ENCODE data around the gene RIMS3. TPM values are rescaled to one million over a fixed set of nuclear protein-coding genes. Genes with fewer than 3 reads are reported as not detected.

Gene RIMS3
- total and polyA plus RNA-seq, 9 donors: 1.3 to 12.6 (median 4.4) TPM

DNA sequence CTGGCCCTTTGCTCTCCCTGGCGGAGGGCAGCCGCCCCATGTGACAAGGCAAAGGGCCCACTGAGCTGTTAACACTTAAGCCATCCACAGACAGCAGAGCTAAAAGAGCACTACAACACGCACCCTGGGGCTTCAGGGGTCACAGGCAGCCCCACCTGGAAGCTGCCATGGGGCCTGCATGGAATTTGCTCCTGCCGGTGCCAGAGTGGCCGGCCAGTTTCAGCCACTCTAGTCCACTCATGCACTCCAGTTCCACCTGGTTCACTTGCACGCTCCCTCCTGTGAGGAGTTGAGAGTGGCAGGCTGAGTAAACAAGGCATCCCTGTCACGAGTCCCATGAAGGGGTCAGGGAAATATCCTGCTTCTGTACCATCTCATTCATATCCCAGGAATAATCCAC is 55.3 kb downstream of the RIMS3 start:
- no peak for DNase-seq
- no peak overlapping the region for H3K4me3 ChIP-seq
- intact Hi-C loops (cut with DNase I): loop anchor here in 1 of 4 donors (5.0 kb wide), 1 partner anchor 232 kb away; no protein-coding TSS in a partner anchor
- H3K9me3 ChIP-seq: no peaks in the 10 kb centered on the region
- TF ChIP-seq, protein P1, sequence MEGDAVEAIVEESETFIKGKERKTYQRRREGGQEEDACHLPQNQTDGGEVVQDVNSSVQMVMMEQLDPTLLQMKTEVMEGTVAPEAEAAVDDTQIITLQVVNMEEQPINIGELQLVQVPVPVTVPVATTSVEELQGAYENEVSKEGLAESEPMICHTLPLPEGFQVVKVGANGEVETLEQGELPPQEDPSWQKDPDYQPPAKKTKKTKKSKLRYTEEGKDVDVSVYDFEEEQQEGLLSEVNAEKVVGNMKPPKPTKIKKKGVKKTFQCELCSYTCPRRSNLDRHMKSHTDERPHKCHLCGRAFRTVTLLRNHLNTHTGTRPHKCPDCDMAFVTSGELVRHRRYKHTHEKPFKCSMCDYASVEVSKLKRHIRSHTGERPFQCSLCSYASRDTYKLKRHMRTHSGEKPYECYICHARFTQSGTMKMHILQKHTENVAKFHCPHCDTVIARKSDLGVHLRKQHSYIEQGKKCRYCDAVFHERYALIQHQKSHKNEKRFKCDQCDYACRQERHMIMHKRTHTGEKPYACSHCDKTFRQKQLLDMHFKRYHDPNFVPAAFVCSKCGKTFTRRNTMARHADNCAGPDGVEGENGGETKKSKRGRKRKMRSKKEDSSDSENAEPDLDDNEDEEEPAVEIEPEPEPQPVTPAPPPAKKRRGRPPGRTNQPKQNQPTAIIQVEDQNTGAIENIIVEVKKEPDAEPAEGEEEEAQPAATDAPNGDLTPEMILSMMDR (IDR thresholded peaks at IDR 0.05): no peak
- TF ChIP-seq POLR2A (IDR thresholded peaks at IDR 0.05) (no peak), EP300 (IDR thresholded peaks at IDR 0.05) (no peak)
- 78 to 87% (median 86%) methylated on average over 7 of the region's 7 CpGs for WGBS, 3 donors
- H3K36me3 ChIP-seq: no peaks in the 10 kb centered on the region
- no peak overlapping the region for H3K27ac ChIP-seq
- H3K4me1 ChIP-seq (ENCODE audit: insufficient read depth): no peaks in the 10 kb centered on the region
- H3K27me3 ChIP-seq: no peaks in the 10 kb centered on the region

DNA sequence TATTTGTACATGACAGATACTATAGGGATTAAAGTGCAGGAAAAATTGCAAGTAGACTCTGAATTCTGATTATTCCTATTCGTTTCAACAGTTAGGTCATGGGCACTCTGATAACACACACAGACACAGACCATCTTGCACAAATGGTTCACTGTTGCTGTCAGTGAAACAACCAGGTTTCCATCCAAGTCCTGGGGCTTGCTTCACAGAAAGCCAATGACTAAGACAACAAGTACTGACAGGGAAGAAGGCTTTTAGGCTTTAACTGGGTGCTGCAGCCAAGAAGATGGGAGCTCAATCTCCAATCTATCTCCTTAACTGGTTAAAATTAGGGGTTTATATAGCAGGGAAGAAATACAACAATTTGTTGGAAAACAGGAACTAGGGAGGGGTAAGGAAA is 57.6 kb downstream of the RIMS3 start:
- Histone ChIP-seq H3K4me3 (no peak overlapping the region), H3K27me3 (no peaks in the 10 kb centered on the region), H3K36me3 (no peaks in the 10 kb centered on the region), H3K9me3 (no peaks in the 10 kb centered on the region), H3K27ac (no peak overlapping the region), H3K4me1 (ENCODE audit: insufficient read depth) (no peaks in the 10 kb centered on the region)
- WGBS, 3 donors: 15 to 23% (median 19%) methylated on average over 1 of the region's 1 CpG
- TF ChIP-seq POLR2A (IDR thresholded peaks at IDR 0.05): no peak
- intact Hi-C loops (cut with DNase I): loop anchor here in 1 of 4 donors (10.0 kb wide), 1 partner anchor 227 kb away; no protein-coding TSS in a partner anchor
- no peak for DNase-seq

DNA sequence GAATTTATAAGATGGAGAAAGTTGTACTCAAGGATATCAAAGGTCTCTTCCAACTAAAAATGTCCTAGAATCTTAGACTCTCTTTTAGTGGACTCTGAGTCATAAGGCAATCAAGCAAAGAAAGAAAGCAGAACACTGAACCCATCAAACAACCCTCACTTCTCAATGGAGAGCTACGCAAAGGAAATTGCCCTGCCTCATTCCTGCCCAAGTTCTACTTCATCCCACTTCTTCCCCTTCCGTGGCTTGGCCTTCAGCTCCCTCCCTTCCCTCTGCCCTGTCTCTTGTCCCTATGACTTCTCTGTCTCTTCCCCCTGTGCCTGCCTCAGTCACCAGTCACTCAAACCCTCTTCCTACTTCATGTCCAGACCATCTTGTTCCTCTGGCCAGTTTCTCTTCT is 58.5 kb downstream of the RIMS3 start:
- intact Hi-C loops (cut with DNase I): loop anchor here in 1 of 4 donors (10.0 kb wide), 1 partner anchor 228 kb away; no protein-coding TSS in a partner anchor
- 70 to 81% (median 76%) methylated on average over 2 of the region's 2 CpGs for WGBS, 3 donors
- DNase-seq: no peak
- TF ChIP-seq, protein P1 (IDR thresholded peaks at IDR 0.05): no peak
- TF ChIP-seq EP300 (IDR thresholded peaks at IDR 0.05) (no peak), POLR2A (IDR thresholded peaks at IDR 0.05) (no peak)
- Histone ChIP-seq H3K4me1 (ENCODE audit: insufficient read depth) (no peaks in the 10 kb centered on the region), H3K4me3 (no peak overlapping the region), H3K27me3 (no peaks in the 10 kb centered on the region), H3K36me3 (no peaks in the 10 kb centered on the region), H3K9me3 (no peaks in the 10 kb centered on the region), H3K27ac (no peak overlapping the region)

DNA sequence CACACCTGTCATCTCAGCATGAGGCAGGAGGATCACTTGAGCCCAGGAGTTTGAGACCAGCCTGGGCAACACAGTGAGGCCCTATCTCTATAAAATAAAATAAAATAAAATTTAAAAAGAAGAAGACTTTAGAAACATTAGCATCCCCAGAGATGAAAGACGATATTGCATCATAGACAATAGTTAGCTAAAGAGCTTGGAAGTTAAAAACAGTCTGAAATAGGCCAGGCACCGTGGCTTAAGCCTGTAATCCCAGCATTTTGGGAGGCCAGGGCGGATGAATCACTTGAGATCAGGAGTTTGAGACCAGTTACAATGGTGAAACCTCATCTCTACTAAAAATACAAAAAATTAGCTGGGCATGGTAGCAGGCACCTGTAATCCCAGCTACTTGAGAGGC is 59.3 kb downstream of the RIMS3 start:
- TF ChIP-seq, protein P1 (IDR thresholded peaks at IDR 0.05): no peak
- TF ChIP-seq POLR2A (IDR thresholded peaks at IDR 0.05) (no peak), EP300 (IDR thresholded peaks at IDR 0.05) (no peak)
- intact Hi-C loops (cut with DNase I): loop anchor here in 1 of 4 donors (10.0 kb wide), 1 partner anchor 229 kb away; no protein-coding TSS in a partner anchor

DNA sequence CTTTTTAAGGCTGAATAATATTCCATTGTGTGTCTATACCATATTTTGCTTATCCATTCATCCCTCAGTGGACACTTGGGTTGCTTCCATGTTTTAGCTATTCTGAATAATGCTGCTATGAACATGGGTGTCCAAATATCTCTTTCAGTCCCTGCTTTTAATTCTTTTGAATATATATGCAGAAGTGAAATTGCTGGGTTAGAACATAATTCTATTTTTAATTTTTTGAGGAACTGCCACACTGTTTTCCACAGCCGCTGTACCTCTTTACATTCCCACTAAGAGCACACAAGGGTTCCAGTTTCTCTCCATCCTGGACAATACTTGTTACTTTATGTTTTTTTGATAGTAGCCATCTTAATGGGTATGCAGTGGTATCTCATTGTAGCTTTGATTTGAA is 65.6 kb downstream of the RIMS3 start:
- Histone ChIP-seq H3K36me3 (no peaks in the 10 kb centered on the region), H3K27me3 (no peaks in the 10 kb centered on the region), H3K4me3 (no peak overlapping the region), H3K4me1 (ENCODE audit: insufficient read depth) (no peaks in the 10 kb centered on the region), H3K27ac (no peak overlapping the region), H3K9me3 (no peaks in the 10 kb centered on the region)
- TF ChIP-seq EP300 (IDR thresholded peaks at IDR 0.05) (no peak), POLR2A (IDR thresholded peaks at IDR 0.05) (no peak)
- TF ChIP-seq, protein P1 (IDR thresholded peaks at IDR 0.05): no peak
- intact Hi-C loops (cut with DNase I): loop anchor here in 2 of 4 donors (10.0 kb wide), 2 partner anchors 235 to 245 kb away; no protein-coding TSS in a partner anchor
- no peak for DNase-seq
- 92 to 94% (median 93%) methylated on average over 1 of the region's 1 CpG for WGBS, 3 donors

More for the DNA sequence above, 59.3 kb downstream of the RIMS3 start:
- no peaks in the 10 kb centered on the region for H3K9me3 ChIP-seq
- H3K27me3 ChIP-seq: no peaks in the 10 kb centered on the region
- H3K4me1 ChIP-seq (ENCODE audit: insufficient read depth): no peaks in the 10 kb centered on the region
- H3K36me3 ChIP-seq: no peaks in the 10 kb centered on the region
- WGBS, 3 donors: 62 to 81% (median 70%) methylated on average over 3 of the region's 3 CpGs
- H3K27ac ChIP-seq: no peak overlapping the region
- no peak for DNase-seq
- no peak overlapping the region for H3K4me3 ChIP-seq

Data from ovary (tissue), 9 donors.